HG02943 (cell line): ENCODE results near the gene RNF212B.

Source experiments
- ATAC-seq: cut with Tn5 transposase; IDR thresholded peaks from one replicate; pipeline ENCODE4 v1.9.1; 2021; ENCODE audit warnings: mild to moderate bottlenecking, low read depth, moderate library complexity; ENCODE audit not compliant: unreplicated experiment

The RNF212B gene

GRCh38 chr14:23286902-23287479, 49.3 kb downstream of the RNF212B start:
- ATAC-seq, result no peak

- ATAC-seq, result no peak
Measured at GRCh38 chr14:23294734-23295561, 57.2 kb downstream of the RNF212B start.

GRCh38 chr14:23296012-23296777, 58.5 kb downstream of the RNF212B start:
- no peak for ATAC-seq

- no peak for ATAC-seq
Measured at GRCh38 chr14:23297096-23297495, 59.4 kb downstream of the RNF212B start.

GRCh38 chr14:23297611-23298277, 60.0 kb downstream of the RNF212B start:
- no peak for ATAC-seq

- no peak for ATAC-seq
Measured at GRCh38 chr14:23299211-23299957, 61.6 kb downstream of the RNF212B start.

GRCh38 chr14:23299986-23300686, 62.4 kb downstream of the RNF212B start:
- no peak for ATAC-seq

- no peak for ATAC-seq
Measured at GRCh38 chr14:23300687-23301223, 63.0 kb downstream of the RNF212B start.

- ATAC-seq, result peak; percentile 73
Measured at GRCh38 chr14:23301288-23301968, 63.7 kb downstream of the RNF212B start.

GRCh38 chr14:23301969-23302289, 64.2 kb downstream of the RNF212B start:
- peak; percentile 14 for ATAC-seq

- ATAC-seq, result peak; percentile 30
Measured at GRCh38 chr14:23302290-23303225, 64.8 kb downstream of the RNF212B start, which contains the start of gene PPP1R3E. TSS of gene PPP1R3E (minus strand) at chr14:23302859. CDS start at chr14:23302576, 283 bp downstream.

- no peak for ATAC-seq
Measured at GRCh38 chr14:23306412-23307145, 68.8 kb downstream of the RNF212B start, which contains the start of gene BCL2L2. TSS of gene BCL2L2 (plus strand) at chr14:23306833. CDS start at chr14:23307768, 935 bp downstream.

- ATAC-seq, result no peak
Measured at GRCh38 chr14:23307146-23307530, 69.4 kb downstream of the RNF212B start.

GRCh38 chr14:23307687-23308644, 70.2 kb downstream of the RNF212B start:
- ATAC-seq, result no peak

- ATAC-seq, result no peak
Measured at GRCh38 chr14:23308721-23309445, 71.1 kb downstream of the RNF212B start.
